Right lobe of liver (tissue), 6 donors: Measurements from ENCODE around the gene GRXCR2. TPM values are rescaled to one million over a fixed set of nuclear protein-coding genes. Genes with fewer than 3 reads are reported as not detected.

Experiments
- ATAC-seq, 4 donors: fragments of 200-7000 bp; cut with Tn5 transposase; one replicate each; pipeline ENCODE4 v1.9.1; 2020; ENCODE audit warnings: mild to moderate bottlenecking in 4 of 4, moderate library complexity in 4 of 4
- DNase-seq, 3 donors: peaks; one replicate each; pipeline ENCODE4 v3.0.0-alpha.2; 2020
- H3K27ac ChIP-seq, 3 donors: fragments of 200-600 bp; one replicate each; pipeline ENCODE4 v1.8.0; 2022
- H3K27me3 ChIP-seq, 2 donors: fragments of 200-600 bp; one replicate each; pipeline ENCODE4 v1.8.0; 2022
- H3K36me3 ChIP-seq, 4 donors: fragments of 200-600 bp; sonication (generic) in 1 of 4; one replicate each; pipeline versions ENCODE4 v1.5.1 to v1.8.0; 2017 to 2022; ENCODE audit warnings: control low read depth in 1 of 4
- H3K4me1 ChIP-seq, 4 donors: fragments of 200-600 bp; sonication (generic) in 1 of 4; one replicate each; pipeline versions ENCODE4 v1.5.1 to v1.8.0; 2017 to 2022; ENCODE audit warnings: control low read depth in 1 of 4
- H3K4me3 ChIP-seq, 3 donors: fragments of 200-600 bp; one replicate each; pipeline ENCODE4 v1.8.0; 2022
- H3K9me3 ChIP-seq, 4 donors: fragments of 200-600 bp; sonication (generic) in 1 of 4; one replicate each; pipeline versions ENCODE4 v1.5.1 to v1.8.0; 2017 to 2022; ENCODE audit warnings: control low read depth in 1 of 4
- POLR2A ChIP-seq: fragments of 450-650 bp; IDR thresholded peaks from one replicate; pipeline ENCODE4 v1.6.1; 2017; ENCODE audit warnings: antibody characterized with exemption, mild to moderate bottlenecking
- WGBS: methylation state at CpG from one replicate; pipeline ENCODE4 v1.1.6; 2018; ENCODE audit warnings: low coverage, low lambda C conversion rate; ENCODE audit not compliant: insufficient coverage; ENCODE audit errors: missing lambda C conversion rate; 5-methylcytosine and 5-hydroxymethylcytosine counted together
- intact Hi-C, 2 donors: fragments of 100-400 bp; cut with DNase I; formaldehyde crosslinking; loops; one replicate each; pipeline versions ENCODE4 v1.11.2 to v1.14.1; 2022
- total RNA-seq, 6 experiments: library from RNA; depleted of rRNA in 2 of 6; stranded (reverse); fragments of >200 nt in 2 of 6; fragmentation: NEBNext Ultra II Directional in 3 of 6; extraction: Animal tissue kit (Norgen Biotek cat#: 25700) in 3 of 6; gene quantifications; one replicate each; pipeline versions ENCODE4 v1.1.0 to v1.2.4, GENCODE V29; 2016 to 2023
- TF ChIP-seq, protein P1 (sequence below), 4 donors: fragments of 200-600 bp in 3 of 4; fragments of 450-650 bp in 1 of 4; IDR thresholded peaks; one replicate each; pipeline versions ENCODE4 v1.5.1 to v1.8.0; 2016 to 2022; ENCODE audit warnings: antibody characterized with exemption in 4 of 4, mild to moderate bottlenecking in 2 of 4
- donor health status: DM: no; HTN: yes; CAD: no.
- donor health status: DM: no; HTN: no; CAD: no.
- donor health status: DM: no; HTN: no; CAD: no.
- donor health status: DM: no; HTN: yes; CAD: no.
- donor health status: DM: no; HTN: yes; CAD: no.

The GRXCR2 gene
- total RNA-seq, 6 experiments from 2014 or later, result not detected

DNA sequence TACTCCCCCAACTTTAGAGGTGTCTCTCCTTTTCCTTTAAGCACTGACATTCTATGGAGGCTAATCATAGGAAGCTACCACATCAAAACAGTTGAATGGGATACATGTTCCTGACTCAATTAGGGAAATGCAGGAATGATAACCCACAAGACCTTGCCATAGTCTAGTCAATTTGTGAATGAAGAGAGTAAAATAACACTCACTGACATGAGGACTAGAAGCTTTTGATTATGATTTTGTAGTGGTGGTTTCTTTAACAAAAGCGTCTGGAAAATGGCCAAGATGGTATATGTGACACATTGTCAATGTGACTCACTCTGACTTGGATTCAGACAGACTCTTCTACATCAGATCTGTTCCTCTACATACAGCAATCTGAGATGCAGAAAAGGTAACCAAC lies 24.0 kb downstream of the GRXCR2 start:
- no peaks in the 10 kb centered on the region for H3K27me3 ChIP-seq
- WGBS, result 67% methylated on average over 1 of the region's 1 CpG
- no peaks in the 10 kb centered on the region for H3K36me3 ChIP-seq
- H3K27ac ChIP-seq, result no peak overlapping the region
- ATAC-seq (no peak), DNase-seq (no peak)
- no peak overlapping the region for H3K4me3 ChIP-seq
- intact Hi-C loops, result no loop called here
- no peaks in the 10 kb centered on the region for H3K9me3 ChIP-seq
- no peaks in the 10 kb centered on the region for H3K4me1 ChIP-seq
- TF ChIP-seq POLR2A, result no peak
- TF ChIP-seq, protein P1, sequence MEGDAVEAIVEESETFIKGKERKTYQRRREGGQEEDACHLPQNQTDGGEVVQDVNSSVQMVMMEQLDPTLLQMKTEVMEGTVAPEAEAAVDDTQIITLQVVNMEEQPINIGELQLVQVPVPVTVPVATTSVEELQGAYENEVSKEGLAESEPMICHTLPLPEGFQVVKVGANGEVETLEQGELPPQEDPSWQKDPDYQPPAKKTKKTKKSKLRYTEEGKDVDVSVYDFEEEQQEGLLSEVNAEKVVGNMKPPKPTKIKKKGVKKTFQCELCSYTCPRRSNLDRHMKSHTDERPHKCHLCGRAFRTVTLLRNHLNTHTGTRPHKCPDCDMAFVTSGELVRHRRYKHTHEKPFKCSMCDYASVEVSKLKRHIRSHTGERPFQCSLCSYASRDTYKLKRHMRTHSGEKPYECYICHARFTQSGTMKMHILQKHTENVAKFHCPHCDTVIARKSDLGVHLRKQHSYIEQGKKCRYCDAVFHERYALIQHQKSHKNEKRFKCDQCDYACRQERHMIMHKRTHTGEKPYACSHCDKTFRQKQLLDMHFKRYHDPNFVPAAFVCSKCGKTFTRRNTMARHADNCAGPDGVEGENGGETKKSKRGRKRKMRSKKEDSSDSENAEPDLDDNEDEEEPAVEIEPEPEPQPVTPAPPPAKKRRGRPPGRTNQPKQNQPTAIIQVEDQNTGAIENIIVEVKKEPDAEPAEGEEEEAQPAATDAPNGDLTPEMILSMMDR (IDR thresholded peaks at IDR 0.05), result no peak

DNA sequence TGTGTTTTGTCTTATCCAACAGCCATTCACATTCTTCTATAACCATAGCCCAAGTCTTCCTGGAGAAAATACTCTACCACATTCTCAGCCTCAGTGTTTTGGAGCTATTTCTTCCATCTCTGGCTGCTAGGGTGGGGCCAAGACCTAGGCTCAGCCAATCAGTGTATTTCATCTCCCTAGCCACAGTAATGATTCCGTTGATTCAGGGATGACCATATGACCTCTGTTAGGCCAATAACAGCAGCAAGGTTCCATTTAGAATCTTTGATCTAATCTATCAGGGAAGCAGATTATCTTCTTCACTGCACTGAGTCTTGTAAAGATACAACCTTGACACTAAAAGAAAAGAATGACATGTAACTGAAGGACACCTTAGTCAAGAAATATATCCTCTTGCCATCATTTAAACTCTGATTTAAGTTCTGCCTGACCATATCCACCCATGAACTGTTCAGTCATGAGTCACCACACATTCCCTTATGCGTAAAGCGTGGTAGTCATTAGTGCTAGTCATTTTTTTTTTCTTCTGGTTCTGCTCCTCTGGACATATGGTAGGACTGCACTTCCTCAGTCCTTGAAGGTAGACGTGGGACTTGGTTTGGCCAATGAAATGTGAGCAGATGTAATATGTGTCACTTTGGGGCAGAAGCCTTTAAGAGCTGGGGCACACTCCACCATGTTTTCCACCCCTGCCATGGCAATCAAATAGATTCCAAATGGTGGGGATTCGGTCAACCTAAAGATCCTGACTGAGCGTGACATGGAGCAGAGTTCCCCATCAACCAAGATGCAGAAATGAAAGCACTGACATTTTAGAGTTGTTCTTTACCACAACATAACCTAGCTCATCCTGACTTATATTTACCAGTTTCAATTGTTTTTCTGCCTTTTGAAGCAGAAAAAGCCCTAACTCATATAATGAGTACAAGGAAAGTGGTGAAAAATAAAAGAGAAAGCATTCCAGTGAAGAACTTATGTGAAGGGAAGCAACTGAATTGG lies 25.0 kb downstream of the GRXCR2 start:
- Histone ChIP-seq H3K36me3 (no peaks in the 10 kb centered on the region), H3K9me3 (no peaks in the 10 kb centered on the region), H3K27ac (no peak overlapping the region), H3K4me3 (no peak overlapping the region), H3K4me1 (no peaks in the 10 kb centered on the region), H3K27me3 (no peaks in the 10 kb centered on the region)
- ATAC-seq, result no peak
- no peak for TF ChIP-seq POLR2A
- TF ChIP-seq, protein P1 (IDR thresholded peaks at IDR 0.05), result no peak
- WGBS, result 86% methylated on average over 5 of the region's 6 CpGs
- intact Hi-C loops, result no loop called here
- no peak for DNase-seq

DNA sequence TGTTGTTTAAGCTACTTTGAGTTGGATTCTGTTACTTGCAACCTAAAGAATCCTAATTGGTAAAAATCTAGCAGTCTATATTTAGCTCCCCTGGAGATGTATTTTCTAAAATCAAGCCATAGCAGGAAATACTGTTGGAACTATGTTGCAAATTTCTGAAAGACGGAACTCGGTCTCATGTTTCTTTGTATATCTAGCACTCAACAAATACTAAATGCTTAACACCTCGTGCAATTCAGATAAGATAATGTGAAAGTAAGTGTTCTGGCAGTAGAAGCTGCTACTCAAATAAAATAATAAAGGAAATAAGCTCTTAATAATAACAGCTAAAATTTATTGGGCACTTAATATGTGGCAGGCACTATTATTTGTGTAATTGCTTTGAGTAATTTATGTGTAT lies 26.7 kb downstream of the GRXCR2 start:
- no peaks in the 10 kb centered on the region for H3K36me3 ChIP-seq
- TF ChIP-seq POLR2A, result no peak
- TF ChIP-seq, protein P1 (IDR thresholded peaks at IDR 0.05), result no peak
- WGBS, result 49% methylated on average over 3 of the region's 3 CpGs
- H3K4me3 ChIP-seq, result no peak overlapping the region
- intact Hi-C loops, result no loop called here
- H3K4me1 ChIP-seq, result no peaks in the 10 kb centered on the region
- no peaks in the 10 kb centered on the region for H3K27me3 ChIP-seq
- no peak for DNase-seq
- H3K27ac ChIP-seq, result no peak overlapping the region
- no peak for ATAC-seq
- H3K9me3 ChIP-seq, result no peaks in the 10 kb centered on the region

DNA sequence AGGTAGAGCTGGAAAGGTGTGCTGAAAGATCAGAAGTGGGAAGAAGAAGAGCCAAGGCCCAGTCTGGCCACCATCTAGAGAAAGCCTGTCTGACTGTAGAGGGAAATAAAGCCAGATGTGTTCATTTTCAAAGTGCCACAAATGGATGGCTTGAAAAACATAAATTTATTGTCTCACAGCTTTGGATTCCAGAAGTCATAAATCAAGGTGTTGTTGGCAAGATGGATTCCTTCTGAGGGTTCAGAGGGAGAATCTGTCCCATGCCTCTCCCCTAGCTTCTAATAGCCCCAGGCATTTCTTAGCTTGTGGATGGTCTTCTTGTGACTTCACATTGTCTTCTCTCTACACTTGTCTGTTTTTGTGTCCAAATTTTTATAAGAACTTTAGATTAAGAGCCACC lies 31.5 kb downstream of the GRXCR2 start:
- Histone ChIP-seq H3K36me3 (no peaks in the 10 kb centered on the region), H3K4me3 (no peak overlapping the region), H3K27ac (no peak overlapping the region), H3K9me3 (no peaks in the 10 kb centered on the region), H3K27me3 (no peaks in the 10 kb centered on the region), H3K4me1 (no peaks in the 10 kb centered on the region)
- intact Hi-C loops, result no loop called here
- ATAC-seq (no peak), DNase-seq (no peak)
- no peak for TF ChIP-seq POLR2A
- TF ChIP-seq, protein P1 (IDR thresholded peaks at IDR 0.05), result no peak
